ENCODE results near the gene ENTREP1.

The ENTREP1 gene

DNA sequence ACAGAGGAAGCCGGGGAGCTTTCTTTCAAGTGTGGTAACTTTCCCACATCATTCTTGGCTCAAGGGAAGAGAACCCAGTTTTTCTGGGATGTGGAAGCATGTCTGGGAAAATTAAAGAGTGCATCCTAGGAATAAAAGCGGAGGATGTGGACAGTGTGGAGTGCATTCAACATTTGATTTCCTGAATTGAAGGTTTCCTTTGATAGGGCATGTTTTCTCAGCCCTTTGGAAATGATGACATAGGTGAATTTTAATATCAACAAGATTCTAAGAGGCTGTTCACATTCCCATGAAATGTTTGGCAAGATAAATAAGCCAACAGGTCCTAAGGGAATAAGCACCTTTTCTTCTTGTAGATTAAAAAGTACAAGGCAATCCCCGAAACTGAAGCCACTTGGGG lies 63.6 kb downstream of the ENTREP1 start:
- H3K9me3 ChIP-seq (ENCODE audit: insufficient read depth, low read length): no peaks in the 10 kb centered on the region
- TF ChIP-seq EZH2phosphoT487 (conservative IDR thresholded peaks at IDR 0.05; ENCODE audit: low read length): no peak
- no peaks in the 10 kb centered on the region for H3K9me2 ChIP-seq (replicated peaks; ENCODE audit: insufficient read depth, low read length)
- H3K4me3 ChIP-seq (ENCODE audit: insufficient read depth, low read length, poor library complexity, severe bottlenecking): no peak overlapping the region
- no peak overlapping the region for H2AFZ ChIP-seq (ENCODE audit: low read depth, low read length, severe bottlenecking)
- no peaks in the 10 kb centered on the region for H3F3A ChIP-seq (ENCODE audit: insufficient read depth)
- no peak overlapping the region for H3K27ac ChIP-seq (ENCODE audit: low read depth, low read length)
- no peaks in the 10 kb centered on the region for H3K36me3 ChIP-seq (ENCODE audit: low read length)
- H3K79me2 ChIP-seq (ENCODE audit: insufficient read depth, low read length): no peaks in the 10 kb centered on the region
- 0 out of 2 replicates have a peak, but pooled peaks cover 3% of the 10 kb centered on the region for H3K27me3 ChIP-seq (ENCODE audit: low read length)
- no peak overlapping the region for H3K9ac ChIP-seq (ENCODE audit: low read length)
- no peak overlapping the region for H3K4me2 ChIP-seq (ENCODE audit: low read depth, low read length, poor library complexity, severe bottlenecking)
- no peaks in the 10 kb centered on the region for H4K20me1 ChIP-seq (ENCODE audit: low read depth, low read length)

- Histone ChIP-seq H3K27me3 (ENCODE audit: low read length) (0 out of 2 replicates have a peak, but pooled peaks cover 3% of the 10 kb centered on the region), H3K4me2 (ENCODE audit: low read depth, low read length, poor library complexity, severe bottlenecking) (no peak overlapping the region), H2AFZ (ENCODE audit: low read depth, low read length, severe bottlenecking) (no peak overlapping the region), H4K20me1 (ENCODE audit: low read depth, low read length) (no peaks in the 10 kb centered on the region), H3K9me2 (replicated peaks; ENCODE audit: insufficient read depth, low read length) (no peaks in the 10 kb centered on the region), H3K9ac (ENCODE audit: low read length) (no peak overlapping the region), H3K9me3 (ENCODE audit: insufficient read depth, low read length) (no peaks in the 10 kb centered on the region), H3K27ac (ENCODE audit: low read depth, low read length) (no peak overlapping the region), H3K4me3 (ENCODE audit: insufficient read depth, low read length, poor library complexity, severe bottlenecking) (no peak overlapping the region), H3F3A (ENCODE audit: insufficient read depth) (no peaks in the 10 kb centered on the region), H3K79me2 (ENCODE audit: insufficient read depth, low read length) (no peaks in the 10 kb centered on the region), H3K36me3 (ENCODE audit: low read length) (no peaks in the 10 kb centered on the region)
- TF ChIP-seq EZH2phosphoT487 (conservative IDR thresholded peaks at IDR 0.05; ENCODE audit: low read length) (no peak), CTCF (IDR thresholded peaks at IDR 0.05; ENCODE audit: insufficient read depth, low read length, poor library complexity, severe bottlenecking) (no peak)
These were observed 64.5 kb downstream of the ENTREP1 start for GRCh38 chr9:69389437-69389995.

GRCh38 chr9:69391487-69391886 lies 66.5 kb downstream of the ENTREP1 start:
- no peak overlapping the region for H2AFZ ChIP-seq (ENCODE audit: low read depth, low read length, severe bottlenecking)
- TF ChIP-seq CTCF (IDR thresholded peaks at IDR 0.05; ENCODE audit: insufficient read depth, low read length, poor library complexity, severe bottlenecking): no peak
- TF ChIP-seq EZH2phosphoT487 (conservative IDR thresholded peaks at IDR 0.05; ENCODE audit: low read length): no peak
- no peaks in the 10 kb centered on the region for H3K36me3 ChIP-seq (ENCODE audit: low read length)
- no peak overlapping the region for H3K9ac ChIP-seq (ENCODE audit: low read length)
- H3K27me3 ChIP-seq (ENCODE audit: low read length): 0 out of 2 replicates have a peak, but pooled peaks cover 3% of the 10 kb centered on the region
- no peak overlapping the region for H3K4me3 ChIP-seq (ENCODE audit: insufficient read depth, low read length, poor library complexity, severe bottlenecking)
- H3K9me2 ChIP-seq (replicated peaks; ENCODE audit: insufficient read depth, low read length): no peaks in the 10 kb centered on the region
- H3K9me3 ChIP-seq (ENCODE audit: insufficient read depth, low read length): no peaks in the 10 kb centered on the region
- no peak overlapping the region for H3K4me2 ChIP-seq (ENCODE audit: low read depth, low read length, poor library complexity, severe bottlenecking)
- no peaks in the 10 kb centered on the region for H3K79me2 ChIP-seq (ENCODE audit: insufficient read depth, low read length)
- H3F3A ChIP-seq (ENCODE audit: insufficient read depth): no peaks in the 10 kb centered on the region
- H4K20me1 ChIP-seq (ENCODE audit: low read depth, low read length): no peaks in the 10 kb centered on the region
- no peak overlapping the region for H3K27ac ChIP-seq (ENCODE audit: low read depth, low read length)

DNA sequence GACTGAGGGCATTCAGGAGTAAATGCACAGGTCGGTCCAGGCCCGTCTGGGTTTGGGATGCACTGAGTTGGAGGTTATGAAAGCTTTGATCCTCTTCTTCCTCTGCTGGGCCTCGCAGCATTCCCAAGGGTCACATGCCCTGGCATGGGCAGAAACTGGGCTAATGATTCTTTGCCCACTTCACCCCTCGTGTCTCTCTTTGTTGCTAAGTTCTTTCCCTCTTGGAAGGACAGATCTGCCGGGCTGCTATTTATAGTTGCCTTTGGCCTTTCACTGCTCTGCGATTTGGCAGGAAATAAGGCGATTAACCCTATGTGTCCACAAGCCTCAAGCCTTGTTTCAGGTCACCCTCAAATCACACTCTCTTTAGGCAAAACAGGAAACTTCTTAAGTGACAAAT lies 66.9 kb downstream of the ENTREP1 start:
- Histone ChIP-seq H3K9me2 (replicated peaks; ENCODE audit: insufficient read depth, low read length) (no peaks in the 10 kb centered on the region), H3K36me3 (ENCODE audit: low read length) (no peaks in the 10 kb centered on the region), H3K79me2 (ENCODE audit: insufficient read depth, low read length) (no peaks in the 10 kb centered on the region), H3F3A (ENCODE audit: insufficient read depth) (no peaks in the 10 kb centered on the region), H3K4me3 (ENCODE audit: insufficient read depth, low read length, poor library complexity, severe bottlenecking) (no peak overlapping the region), H3K9ac (ENCODE audit: low read length) (no peak overlapping the region), H3K4me2 (ENCODE audit: low read depth, low read length, poor library complexity, severe bottlenecking) (no peak overlapping the region), H3K27me3 (ENCODE audit: low read length) (0 out of 2 replicates have a peak, but pooled peaks cover 3% of the 10 kb centered on the region), H3K9me3 (ENCODE audit: insufficient read depth, low read length) (no peaks in the 10 kb centered on the region), H2AFZ (ENCODE audit: low read depth, low read length, severe bottlenecking) (no peak overlapping the region), H4K20me1 (ENCODE audit: low read depth, low read length) (no peaks in the 10 kb centered on the region), H3K27ac (ENCODE audit: low read depth, low read length) (no peak overlapping the region)
- no peak for TF ChIP-seq CTCF (IDR thresholded peaks at IDR 0.05; ENCODE audit: insufficient read depth, low read length, poor library complexity, severe bottlenecking)
- TF ChIP-seq EZH2phosphoT487 (conservative IDR thresholded peaks at IDR 0.05; ENCODE audit: low read length): no peak
